SK-N-SH treated with all-trans-retinoic acid at 6 μM for 48 hours (cell line): ENCODE results near the gene CD6.

Experiments used
- CSDC2 ChIP-seq: fragments of 250-450 bp; sonication (Bioruptor Pico); IDR thresholded peaks from 2 replicates; pipeline ENCODE4 v1.5.0; 2020; ENCODE audit warnings: mild to moderate bottlenecking, moderate library complexity
- ISL1 ChIP-seq: fragments of 250-450 bp; sonication (Bioruptor Pico); IDR thresholded peaks from 2 replicates; pipeline ENCODE4 v2.1.2; 2022; ENCODE audit warnings: mild to moderate bottlenecking, moderate library complexity
- TCF4 ChIP-seq: fragments of 250-450 bp; sonication (Bioruptor Pico); IDR thresholded peaks from 2 replicates; pipeline ENCODE4 v1.8.0; 2021; ENCODE audit warnings: mild to moderate bottlenecking, moderate library complexity, borderline replicate concordance
- TF ChIP-seq, protein P1 (sequence below): fragments of 250-450 bp; sonication (Bioruptor Pico); IDR thresholded peaks from 2 replicates; pipeline ENCODE4 v1.8.0; 2020; ENCODE audit warnings: mild to moderate bottlenecking, moderate library complexity, borderline replicate concordance

- TF ChIP-seq, protein P1, sequence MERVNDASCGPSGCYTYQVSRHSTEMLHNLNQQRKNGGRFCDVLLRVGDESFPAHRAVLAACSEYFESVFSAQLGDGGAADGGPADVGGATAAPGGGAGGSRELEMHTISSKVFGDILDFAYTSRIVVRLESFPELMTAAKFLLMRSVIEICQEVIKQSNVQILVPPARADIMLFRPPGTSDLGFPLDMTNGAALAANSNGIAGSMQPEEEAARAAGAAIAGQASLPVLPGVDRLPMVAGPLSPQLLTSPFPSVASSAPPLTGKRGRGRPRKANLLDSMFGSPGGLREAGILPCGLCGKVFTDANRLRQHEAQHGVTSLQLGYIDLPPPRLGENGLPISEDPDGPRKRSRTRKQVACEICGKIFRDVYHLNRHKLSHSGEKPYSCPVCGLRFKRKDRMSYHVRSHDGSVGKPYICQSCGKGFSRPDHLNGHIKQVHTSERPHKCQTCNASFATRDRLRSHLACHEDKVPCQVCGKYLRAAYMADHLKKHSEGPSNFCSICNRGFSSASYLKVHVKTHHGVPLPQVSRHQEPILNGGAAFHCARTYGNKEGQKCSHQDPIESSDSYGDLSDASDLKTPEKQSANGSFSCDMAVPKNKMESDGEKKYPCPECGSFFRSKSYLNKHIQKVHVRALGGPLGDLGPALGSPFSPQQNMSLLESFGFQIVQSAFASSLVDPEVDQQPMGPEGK (CRISPR knock-in tag): no peak
- TF ChIP-seq CSDC2 (CRISPR knock-in tag) (no peak), TCF4 (CRISPR knock-in tag) (no peak), ISL1 (CRISPR knock-in tag) (no peak)
Observed at GRCh38 chr11:61039916-61040315, 68.4 kb downstream of the CD6 start.
